Tibial artery (tissue), 4 donors: ENCODE measurements around the gene UBE2E2.

Source experiments
- DNase-seq, 2 donors: peaks; one replicate each; pipeline ENCODE4 v3.0.0-alpha.2; 2019
- H3K27ac ChIP-seq, 2 donors: fragments of 200-600 bp; sonication (generic) in 1 of 2; 1 replicate in 1 of 2; 2 replicates in 1 of 2; pipeline ENCODE4 v1.5.1; 2018 to 2019; ENCODE audit warnings: mild to moderate bottlenecking in 1 of 2
- H3K27me3 ChIP-seq, 2 donors: fragments of 200-600 bp; sonication (generic) in 1 of 2; one replicate each; pipeline versions ENCODE4 v1.5.1 to v1.6.0; 2016 to 2019
- H3K36me3 ChIP-seq, 3 donors: fragments of 200-600 bp; sonication (generic) in 2 of 3; one replicate each; pipeline ENCODE4 v1.5.1; 2016 to 2019; ENCODE audit warnings: mild to moderate bottlenecking in 2 of 3
- H3K4me1 ChIP-seq, 4 donors: fragments of 200-600 bp; sonication (generic) in 2 of 4; 1 replicate in 3 of 4; 2 replicates in 1 of 4; pipeline ENCODE4 v1.5.1; 2016 to 2019
- H3K4me3 ChIP-seq, 2 donors: fragments of 200-600 bp; sonication (generic) in 1 of 2; 1 replicate in 1 of 2; 2 replicates in 1 of 2; pipeline ENCODE4 v1.5.1; 2018 to 2019; ENCODE audit warnings: mild to moderate bottlenecking in 2 of 2
- H3K9me3 ChIP-seq, 3 donors: fragments of 200-600 bp; sonication (generic) in 1 of 3; one replicate each; pipeline ENCODE4 v1.5.1; 2016 to 2019
- CTCF ChIP-seq, 2 experiments: fragments of 200-600 bp in 1 of 2; fragments of 450-650 bp in 1 of 2; IDR thresholded peaks; one replicate each; pipeline ENCODE4 v1.5.1; 2017 to 2019; ENCODE audit warnings: antibody characterized with exemption in 2 of 2, mild to moderate bottlenecking in 1 of 2, moderate library complexity in 1 of 2
- intact Hi-C: fragments of 100-400 bp; cut with DNase I; formaldehyde crosslinking; loops from one replicate; pipeline ENCODE4 v1.15.0; 2023; ENCODE audit warnings: low total_unique reads

Gene UBE2E2

GRCh38 chr3:23303601-23304217, 100.6 kb downstream of the UBE2E2 start:
- DNase-seq: no peak
- TF ChIP-seq CTCF (IDR thresholded peaks at IDR 0.05): no peak
- Histone ChIP-seq H3K4me3 (no peak overlapping the region), H3K27ac (no peak overlapping the region), H3K4me1 (peaks cover 0 to 35% (median 3%) of the 10 kb centered on the region in 4 donors), H3K36me3 (no peaks in the 10 kb centered on the region), H3K27me3 (no peaks in the 10 kb centered on the region), H3K9me3 (no peaks in the 10 kb centered on the region)
- intact Hi-C loops: no loop called here

- intact Hi-C loops: no loop called here
These were observed 101.3 kb downstream of the UBE2E2 start for GRCh38 chr3:23304424-23304823.

GRCh38 chr3:23308986-23309625, 106.0 kb downstream of the UBE2E2 start:
- no peaks in the 10 kb centered on the region for H3K9me3 ChIP-seq
- intact Hi-C loops: no loop called here
- H3K27ac ChIP-seq: no peak overlapping the region
- no peaks in the 10 kb centered on the region for H3K27me3 ChIP-seq
- no peak overlapping the region for H3K4me3 ChIP-seq
- DNase-seq: no peak
- peaks cover 0 to 12% (median 0%) of the 10 kb centered on the region in 4 donors for H3K4me1 ChIP-seq
- TF ChIP-seq CTCF (IDR thresholded peaks at IDR 0.05): no peak
- no peaks in the 10 kb centered on the region for H3K36me3 ChIP-seq

More at GRCh38 chr3:23304424-23304823, 101.3 kb downstream of the UBE2E2 start:
- Histone ChIP-seq H3K4me1 (peaks cover 0 to 35% (median 3%) of the 10 kb centered on the region in 4 donors), H3K27ac (no peak overlapping the region), H3K9me3 (no peaks in the 10 kb centered on the region), H3K4me3 (no peak overlapping the region), H3K36me3 (no peaks in the 10 kb centered on the region), H3K27me3 (no peaks in the 10 kb centered on the region)
- DNase-seq: no peak
- no peak for TF ChIP-seq CTCF (IDR thresholded peaks at IDR 0.05)

DNA sequence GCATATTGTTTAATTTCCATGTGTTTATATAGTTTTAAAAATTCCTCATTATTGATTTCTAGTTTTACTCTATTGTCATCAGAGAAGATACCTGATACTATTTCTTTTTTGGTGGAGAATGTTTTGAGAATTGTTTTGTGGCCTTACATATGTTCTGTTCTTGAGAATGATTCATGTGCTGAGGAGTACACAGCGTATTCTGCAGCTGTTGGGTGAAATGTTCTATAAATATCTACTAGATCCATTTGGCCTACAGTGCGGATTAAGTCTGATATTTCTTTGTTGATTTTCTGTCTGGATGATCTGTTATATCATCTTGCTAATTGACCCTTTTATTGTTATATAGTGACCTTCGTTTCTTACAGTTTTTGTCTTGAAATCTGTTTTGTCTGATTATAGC, 109.7 kb downstream of the UBE2E2 start:
- TF ChIP-seq CTCF (IDR thresholded peaks at IDR 0.05): no peak
- Histone ChIP-seq H3K27ac (no peak overlapping the region), H3K27me3 (no peaks in the 10 kb centered on the region), H3K36me3 (no peaks in the 10 kb centered on the region), H3K4me1 (peaks cover 0 to 13% (median 6%) of the 10 kb centered on the region in 4 donors), H3K9me3 (no peaks in the 10 kb centered on the region), H3K4me3 (no peak overlapping the region)
- no peak for DNase-seq
- intact Hi-C loops: no loop called here

DNA sequence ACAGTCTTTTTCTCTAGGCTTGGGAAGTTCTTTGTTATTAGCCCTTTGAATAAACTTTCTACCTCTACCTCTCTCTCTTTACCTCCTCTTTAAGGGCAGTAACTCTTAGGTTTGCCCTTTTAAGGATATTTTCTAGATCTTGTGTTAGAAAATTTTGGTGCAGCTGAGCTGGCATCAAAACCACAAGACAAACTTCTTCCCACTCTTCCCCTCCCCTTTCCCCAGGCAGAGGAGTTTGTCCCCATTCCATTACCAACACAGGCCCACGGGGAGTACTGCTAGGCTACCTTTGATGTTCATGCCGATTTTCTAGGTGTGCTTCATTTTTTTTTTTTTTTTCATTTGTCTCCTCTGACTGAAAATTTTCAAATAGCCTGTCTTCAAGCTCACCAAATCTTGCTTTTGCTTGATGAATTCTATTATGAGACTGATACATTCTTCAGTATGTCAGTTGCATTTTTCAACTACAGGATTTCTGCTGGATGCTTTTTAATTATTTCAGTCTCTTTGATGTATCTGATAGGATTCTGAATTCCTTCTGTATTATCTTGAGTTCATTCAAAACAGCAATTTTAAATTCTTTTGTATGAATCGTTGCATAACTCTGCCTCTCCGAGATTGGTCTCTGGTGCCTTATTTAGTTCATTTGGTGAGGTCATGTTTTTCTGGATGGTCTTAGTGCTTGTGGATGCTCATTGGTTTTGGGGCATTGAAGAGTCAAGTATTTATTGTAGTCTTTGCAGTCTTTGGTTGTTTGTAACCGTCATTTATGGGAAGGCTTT, 112.0 kb downstream of the UBE2E2 start:
- H3K4me1 ChIP-seq: peaks cover 0 to 20% (median 7%) of the 10 kb centered on the region in 4 donors
- no peak for TF ChIP-seq CTCF (IDR thresholded peaks at IDR 0.05)
- intact Hi-C loops: no loop called here
- no peaks in the 10 kb centered on the region for H3K9me3 ChIP-seq
- H3K27ac ChIP-seq: no peak overlapping the region
- H3K36me3 ChIP-seq: no peaks in the 10 kb centered on the region
- no peaks in the 10 kb centered on the region for H3K27me3 ChIP-seq
- DNase-seq: no peak
- H3K4me3 ChIP-seq: no peak overlapping the region
